DMS153 (cell line): Measurements from ENCODE around the gene SORCS1.

ENCODE experiments used
- DNase-seq: peaks from one replicate; lab custom pipeline; 2025; lab: John Stamatoyannopoulos, UW

Gene SORCS1

GRCh38 chr10:107104026-107104652 lies 60.4 kb downstream of the SORCS1 start:
- DNase-seq = no peak

DNA sequence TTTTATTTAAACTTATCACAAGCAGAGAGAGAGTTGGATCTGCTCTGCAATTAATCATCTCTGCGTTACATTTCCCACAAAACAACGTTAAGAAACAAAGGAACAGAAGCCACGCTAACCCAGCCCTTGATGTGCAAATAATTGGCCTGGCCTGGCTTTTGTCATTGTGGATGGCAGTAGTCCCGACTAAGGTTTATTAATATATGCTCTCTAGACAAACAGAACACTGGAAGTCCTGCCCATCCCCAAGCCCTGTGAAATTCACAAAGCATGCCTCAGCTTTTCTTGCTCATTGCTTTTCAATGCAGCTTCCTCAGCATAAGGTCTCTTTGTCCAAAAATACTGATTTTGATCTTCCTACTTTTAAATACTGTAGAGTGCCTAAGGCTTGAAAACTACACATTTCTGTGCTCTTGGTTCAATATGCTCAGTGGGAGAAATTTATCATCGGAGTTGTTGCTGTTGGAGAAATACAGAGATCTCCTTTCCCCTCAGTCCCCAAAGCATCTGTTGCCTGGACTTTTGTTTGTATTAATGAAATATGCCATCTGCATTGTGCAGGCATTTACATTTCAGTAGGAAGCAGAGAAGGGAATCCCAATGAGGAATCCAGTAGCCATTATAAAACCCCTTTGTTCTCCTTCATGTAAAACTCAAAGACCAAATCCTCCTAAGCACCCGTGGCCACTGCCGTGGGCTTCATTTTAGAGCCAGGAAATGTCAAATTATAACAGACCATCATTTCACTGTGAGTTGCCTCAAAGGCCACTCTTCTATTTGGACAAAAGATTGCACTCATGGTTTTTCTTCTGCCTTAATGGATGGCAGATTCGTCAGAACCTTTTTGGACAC lies 61.1 kb downstream of the SORCS1 start:
- no peak for DNase-seq

DNA sequence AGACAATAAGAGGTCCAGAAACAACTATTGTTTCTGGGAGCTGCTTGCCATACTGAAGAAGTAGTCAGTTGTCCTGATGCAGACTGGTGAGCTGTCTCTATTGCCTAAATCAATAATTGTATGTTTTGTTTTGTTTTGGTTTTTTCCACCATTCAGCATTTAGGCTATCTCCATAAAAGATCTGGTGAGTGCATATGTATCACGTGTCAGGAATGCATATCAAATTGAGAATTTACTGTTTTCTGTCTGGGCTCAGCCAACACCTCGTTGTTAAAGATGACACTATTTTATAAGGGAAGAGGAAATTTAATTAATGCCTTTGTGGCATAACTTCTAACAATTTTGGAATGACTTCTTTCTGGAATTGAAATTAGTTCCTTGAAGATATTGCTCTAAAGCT lies 66.2 kb downstream of the SORCS1 start:
- DNase-seq = no peak

GRCh38 chr10:107094824-107095522 lies 69.5 kb downstream of the SORCS1 start:
- no peak for DNase-seq

- DNase-seq = no peak
Observed at GRCh38 chr10:107092321-107092720, 72.2 kb downstream of the SORCS1 start.

DNA sequence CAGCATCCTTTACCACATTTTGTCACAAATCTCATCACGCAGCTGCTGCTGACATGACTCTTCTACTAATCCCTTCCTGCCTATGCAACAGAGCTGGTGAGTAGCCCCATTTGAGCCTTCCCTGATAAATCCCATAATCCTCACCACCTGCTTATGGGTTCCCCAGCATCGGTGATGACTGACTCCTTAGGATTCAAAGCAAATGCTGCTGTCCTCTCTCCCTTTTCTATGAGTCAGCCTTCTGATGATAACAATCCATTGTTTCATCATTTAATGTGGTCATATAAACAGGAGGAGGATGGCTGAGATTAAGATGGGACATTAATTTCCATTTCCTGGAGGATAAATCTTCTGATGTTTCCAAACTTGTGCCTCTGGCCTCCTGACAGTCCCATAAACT lies 73.4 kb downstream of the SORCS1 start:
- DNase-seq = no peak

DNA sequence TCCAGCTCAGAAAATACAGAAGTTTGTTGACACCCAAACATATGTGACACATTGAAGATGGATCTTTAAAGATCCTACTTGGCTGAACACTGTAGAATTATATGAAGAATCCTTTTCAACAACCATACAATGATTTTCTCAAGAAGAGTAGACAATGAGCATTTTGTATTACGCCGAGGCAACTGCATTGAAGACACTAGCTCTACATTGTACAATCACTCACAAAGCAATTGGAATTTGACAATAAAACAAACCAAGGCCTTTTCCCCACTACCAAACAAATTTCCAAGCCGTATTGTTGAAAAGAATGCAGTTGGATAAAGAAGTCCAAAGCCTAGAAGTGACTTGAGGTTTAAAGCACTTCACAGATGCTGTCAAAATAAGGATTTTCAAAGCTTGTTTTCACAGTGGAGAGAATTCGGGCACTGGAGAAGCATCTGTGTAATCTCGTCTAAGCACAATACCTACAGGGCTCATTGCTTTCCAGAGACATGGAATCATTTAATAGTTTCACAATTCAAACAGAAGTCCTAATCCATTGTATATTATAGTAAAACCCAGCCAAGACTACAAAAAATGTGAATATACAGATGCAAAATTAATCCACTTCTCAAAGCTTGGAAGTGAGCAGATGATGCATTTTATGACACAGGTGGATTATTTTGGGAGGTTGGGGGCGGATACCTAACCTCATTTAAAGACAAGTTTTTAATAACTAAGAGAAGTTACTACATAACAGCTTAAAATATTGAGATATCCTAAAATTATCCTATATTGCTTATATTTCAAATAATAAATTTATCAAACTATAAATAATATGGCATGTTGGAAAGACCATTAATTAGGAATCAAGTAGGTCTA lies 78.6 kb downstream of the SORCS1 start:
- DNase-seq = no peak

DNA sequence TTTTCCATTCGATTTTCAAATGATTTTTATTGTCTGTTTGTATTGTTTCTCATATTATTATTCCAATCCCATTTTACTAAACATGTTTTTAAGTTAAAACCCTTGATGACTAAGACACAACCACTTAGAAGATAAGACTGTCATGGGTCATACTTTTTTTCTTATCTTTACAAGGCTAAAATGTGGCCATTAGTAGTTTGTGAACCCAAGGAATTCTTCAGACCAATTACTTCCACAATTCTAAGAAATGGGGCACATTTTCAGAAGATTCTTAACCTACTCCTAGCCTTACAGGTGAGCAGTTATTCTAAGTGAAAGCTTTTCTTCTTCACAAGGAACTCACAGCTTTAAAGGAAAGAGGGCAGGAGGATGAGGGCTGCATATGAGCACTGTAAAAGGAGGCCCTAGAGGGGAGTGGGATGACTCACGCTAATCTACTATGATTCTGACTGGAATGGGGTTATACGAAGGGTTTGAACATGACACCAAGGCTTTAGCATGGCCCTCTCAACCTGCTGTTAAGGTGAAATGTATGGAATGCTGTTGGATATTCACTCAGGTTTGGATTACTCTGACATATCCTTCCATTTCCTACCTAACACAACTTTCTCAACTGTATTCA lies 81.0 kb downstream of the SORCS1 start:
- no peak for DNase-seq

DNA sequence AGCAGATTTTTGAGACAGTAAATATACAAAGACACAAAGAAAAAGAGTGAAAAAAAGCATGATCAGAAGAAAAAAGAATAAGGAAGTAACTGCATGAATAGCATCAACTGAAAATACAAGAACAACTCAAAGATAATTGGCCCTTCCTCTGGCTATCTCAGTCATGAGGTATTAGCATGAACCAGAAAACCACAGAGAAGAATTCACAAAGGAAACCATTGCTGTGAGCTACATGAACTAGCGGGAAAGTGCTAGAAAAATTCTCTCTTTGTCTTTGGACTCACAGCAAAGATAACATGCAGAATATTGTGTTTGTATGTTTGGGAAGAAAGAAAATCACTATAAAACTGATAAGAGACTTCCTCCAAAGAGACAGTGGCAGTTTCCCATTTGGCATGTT lies 82.9 kb downstream of the SORCS1 start:
- no peak for DNase-seq

- DNase-seq = no peak
Observed at GRCh38 chr10:107075117-107075516, 89.4 kb downstream of the SORCS1 start.

DNA sequence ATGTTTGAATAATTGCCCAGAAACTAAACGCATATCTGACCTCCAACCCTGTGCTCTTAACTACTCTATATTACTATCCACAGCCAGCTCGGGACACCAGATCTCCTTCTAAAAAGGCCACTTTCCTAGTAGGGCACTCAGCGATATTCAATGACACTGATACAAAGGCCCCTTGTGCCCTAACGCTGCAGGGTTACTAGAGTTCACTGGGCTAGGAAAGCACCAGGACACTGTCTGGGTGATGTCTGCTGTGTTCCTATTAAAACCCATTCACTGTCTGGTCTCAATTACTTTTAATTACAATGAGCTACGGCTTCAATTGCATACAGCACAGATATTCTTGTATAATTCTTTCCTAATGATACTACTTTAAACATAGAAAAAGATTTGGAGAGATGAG lies 91.7 kb downstream of the SORCS1 start:
- no peak for DNase-seq

DNA sequence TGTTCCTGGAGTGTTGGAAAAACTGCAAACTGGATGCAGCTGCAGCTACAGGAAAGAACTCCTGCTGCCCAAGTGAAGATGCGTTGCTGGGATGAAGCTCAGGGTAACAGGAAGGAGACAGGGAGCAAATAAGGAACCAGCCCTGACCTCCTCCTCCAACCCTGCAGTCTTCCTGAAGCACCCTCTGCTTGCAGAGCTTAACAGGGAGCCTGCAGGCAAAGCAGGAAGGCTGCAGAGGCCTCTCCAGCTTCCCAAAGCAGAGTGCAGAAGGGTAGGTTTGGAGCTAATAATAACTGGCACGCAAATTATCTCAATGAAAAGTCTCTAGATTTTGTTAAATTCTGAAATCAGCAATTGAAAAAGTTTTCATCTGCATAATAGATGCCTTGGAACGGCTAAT lies 92.5 kb downstream of the SORCS1 start:
- no peak for DNase-seq

DNA sequence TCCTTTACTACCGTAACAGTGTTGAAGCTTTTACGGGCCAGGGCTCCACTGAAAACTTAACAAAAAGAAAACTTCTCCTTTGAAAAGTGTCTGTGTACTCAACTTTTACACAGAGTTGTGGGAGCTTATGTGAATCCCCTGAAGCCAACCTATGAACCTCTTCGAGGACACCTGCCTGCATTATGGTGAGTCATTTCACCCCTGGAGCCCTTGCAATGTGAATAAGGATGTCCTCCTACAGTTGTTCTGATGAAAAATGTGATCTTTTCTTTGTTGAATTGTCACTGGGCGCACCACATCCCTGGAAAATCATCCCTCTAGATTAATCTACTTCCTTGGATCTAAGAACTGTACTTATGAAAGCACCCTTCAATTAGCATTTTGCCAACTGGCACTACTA lies 93.2 kb downstream of the SORCS1 start:
- DNase-seq = no peak

GRCh38 chr10:107067843-107068242 lies 96.7 kb downstream of the SORCS1 start:
- no peak for DNase-seq

- DNase-seq = no peak
Observed at GRCh38 chr10:107064075-107064474, 100.4 kb downstream of the SORCS1 start.

GRCh38 chr10:107059872-107060271 lies 104.6 kb downstream of the SORCS1 start:
- DNase-seq = no peak

GRCh38 chr10:107059068-107059804 lies 105.3 kb downstream of the SORCS1 start:
- DNase-seq = no peak

DNA sequence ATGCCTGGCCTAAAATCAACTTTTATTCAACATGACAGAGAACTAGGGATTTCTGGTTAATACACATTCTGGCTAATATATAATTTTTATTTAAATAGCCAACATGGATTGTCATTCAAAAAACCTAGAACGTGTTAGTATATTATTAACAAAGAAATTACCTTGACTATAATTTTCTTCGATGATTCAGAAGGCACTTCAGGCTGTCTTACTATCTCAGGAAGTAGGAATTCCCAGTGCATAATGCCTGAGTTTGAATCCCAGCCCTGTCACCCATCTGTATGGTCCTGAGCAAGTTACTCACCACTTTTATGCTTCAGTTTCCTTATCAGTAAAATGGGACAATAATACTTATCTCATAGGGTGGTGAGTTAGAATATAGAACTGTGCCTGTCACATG lies 106.2 kb downstream of the SORCS1 start:
- DNase-seq = no peak

GRCh38 chr10:107056182-107056581 lies 108.3 kb downstream of the SORCS1 start:
- no peak for DNase-seq

DNA sequence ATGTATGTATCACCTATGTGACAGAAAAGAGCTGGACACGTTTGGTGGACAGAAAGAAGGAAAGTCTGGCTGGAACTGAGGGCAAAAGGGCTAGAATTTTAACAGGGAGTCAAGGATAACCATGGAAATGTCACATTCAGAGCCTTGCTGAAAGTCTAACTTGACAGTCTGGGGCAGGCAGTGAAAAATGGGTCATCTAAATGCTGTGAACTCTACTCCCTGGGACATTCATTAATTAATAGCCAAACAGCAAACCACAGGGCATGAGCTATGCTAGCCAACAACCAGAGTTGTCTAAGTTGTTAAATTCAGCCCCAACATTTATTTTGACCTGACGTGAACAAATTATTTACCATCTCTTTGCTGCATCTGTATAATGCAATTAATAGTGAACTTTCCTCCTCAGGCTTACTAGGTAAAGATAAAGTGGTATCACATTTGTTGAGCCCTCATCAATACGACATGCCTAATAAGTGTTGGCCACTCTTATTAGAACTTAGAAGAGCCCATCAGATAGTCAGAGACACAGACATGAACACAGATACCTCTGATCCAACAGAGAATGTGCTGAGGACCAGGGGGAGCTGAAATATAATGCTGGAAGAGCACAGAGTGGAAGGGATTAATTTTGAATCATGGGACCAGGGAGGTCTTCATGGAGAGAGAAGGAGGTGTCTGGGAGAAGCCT lies 109.9 kb downstream of the SORCS1 start:
- no peak for DNase-seq
